GM12878 (cell line): Measurements from ENCODE around the gene CPEB1. TPM values are rescaled to one million over a fixed set of nuclear protein-coding genes. Genes with fewer than 3 reads are reported as not detected.

Experiments
- ATAC-seq: fragments of 200-7000 bp; cut with Tn5 transposase; 3 replicates; pipeline ENCODE4 v1.9.1; 2020; ENCODE audit warnings: mild to moderate bottlenecking, moderate library complexity
- BruUV-seq: library from RNA; stranded (reverse); fragments of 400-500 nt; replicated peaks from 2 replicates; lab custom pipeline; 2021; lab: Mats Ljungman, UMichigan
- CTCF ChIA-PET: fragments of 300-600 bp; sonication (Branson Sonifier 250); formaldehyde crosslinking; extraction: SDS; loops from one replicate; lab custom pipeline; 2021; ENCODE audit warnings: inconsistent platforms; lab: Yijun Ruan, JAX
- POLR2A ChIA-PET: fragments of 350-600 bp; formaldehyde crosslinking; extraction: SDS; loops from one replicate; lab custom pipeline; 2021; ENCODE audit warnings: inconsistent platforms; lab: Charles Lee
- RAD21 ChIA-PET: fragments of 300-600 bp; sonication (Branson Sonifier 250); formaldehyde crosslinking; loops from one replicate; lab custom pipeline; 2023; ENCODE audit warnings: antibody characterized with exemption; ENCODE audit not compliant: unreplicated experiment; lab: Charles Lee
- SMC1A ChIA-PET: fragments of 300-600 bp; sonication (Branson Sonifier 250); formaldehyde crosslinking; loops from one replicate; lab custom pipeline; 2023; ENCODE audit not compliant: unreplicated experiment, uncharacterized antibody; lab: Charles Lee
- DNase-seq: peaks from one replicate; pipeline ENCODE4 v3.0.0-alpha.2; 2011; ENCODE audit warnings: low read depth, low spot score
- FAIRE-seq: peaks from 3 replicates; lab custom pipeline; 2011; peaks lifted over from hg19 to GRCh38; lab: Jason Lieb, UNC
- H2AFZ ChIP-seq: 2 replicates; pipeline ENCODE4 v1.6.0; 2011; ENCODE audit warnings: low read depth, low read length, control low read depth; ENCODE audit not compliant: control insufficient read depth
- H3K27ac ChIP-seq: 2 replicates; pipeline ENCODE4 v1.5.1; 2011; ENCODE audit warnings: control low read depth; ENCODE audit not compliant: control insufficient read depth, insufficient read depth
- H3K27me3 ChIP-seq, 2 experiments: replicated peaks in 1 of 2; 2 replicates each; pipeline versions ENCODE4 v1.6.0 to v1.6.1; 2011; ENCODE audit warnings: low read length in 1 of 2; ENCODE audit not compliant: control insufficient read depth in 2 of 2, insufficient read depth in 2 of 2
- H3K36me3 ChIP-seq, 2 experiments: 2 replicates each; pipeline ENCODE4 v1.5.1; 2011; ENCODE audit warnings: low read length in 1 of 2; ENCODE audit not compliant: control insufficient read depth in 2 of 2, insufficient read depth in 2 of 2
- H3K4me1 ChIP-seq: 2 replicates; pipeline ENCODE4 v1.6.1; 2011; ENCODE audit warnings: mild to moderate bottlenecking, low read length, moderate library complexity, mixed read lengths; ENCODE audit not compliant: control insufficient read depth, insufficient read depth
- H3K4me2 ChIP-seq: 2 replicates; pipeline ENCODE4 v1.6.0; 2011; ENCODE audit warnings: control low read depth; ENCODE audit not compliant: control insufficient read depth, insufficient read depth
- H3K4me3 ChIP-seq: fragments of 200-600 bp; sonication (generic); 2 replicates; pipeline ENCODE4 v1.5.1; 2016
- H3K79me2 ChIP-seq: 2 replicates; pipeline ENCODE4 v1.6.0; 2011; ENCODE audit warnings: low read length; ENCODE audit not compliant: control insufficient read depth, insufficient read depth
- H3K9ac ChIP-seq: 2 replicates; pipeline ENCODE4 v1.8.0; 2011; ENCODE audit warnings: low read length, control low read depth, mixed read lengths; ENCODE audit not compliant: control insufficient read depth, insufficient read depth
- H3K9me3 ChIP-seq: replicated peaks from 3 replicates; pipeline ENCODE4 v1.5.1; 2011; ENCODE audit warnings: mild to moderate bottlenecking, low read length; ENCODE audit not compliant: control insufficient read depth, insufficient read depth
- H4K20me1 ChIP-seq: 2 replicates; pipeline ENCODE4 v1.6.0; 2011; ENCODE audit not compliant: control insufficient read depth, insufficient read depth
- CREM ChIP-seq: IDR thresholded peaks from 2 replicates; pipeline ENCODE4 v1.6.1; 2014; ENCODE audit warnings: antibody characterized with exemption, low read depth
- DPF2 ChIP-seq: fragments of 450-650 bp; IDR thresholded peaks from 2 replicates; pipeline ENCODE4 v1.6.1; 2017; ENCODE audit warnings: mild to moderate bottlenecking
- EED ChIP-seq: sonication (generic); IDR thresholded peaks from 2 replicates; pipeline ENCODE4 v1.6.1; 2016; ENCODE audit warnings: antibody characterized with exemption, low read depth
- EGR1 ChIP-seq, 2 experiments: IDR thresholded peaks; 1 replicate in 1 of 2; 2 replicates in 1 of 2; pipeline ENCODE4 v1.6.1; 2011 to 2012; ENCODE audit warnings: low read depth in 2 of 2, low read length in 2 of 2, borderline replicate concordance in 1 of 2, mild to moderate bottlenecking in 1 of 2, moderate library complexity in 1 of 2
- FOXM1 ChIP-seq: IDR thresholded peaks from 2 replicates; pipeline ENCODE4 v1.6.1; 2012; ENCODE audit warnings: low read depth, mild to moderate bottlenecking, inconsistent platforms, low read length, moderate library complexity
- IKZF1 ChIP-seq: fragments of 450-650 bp; conservative IDR thresholded peaks from 2 replicates; pipeline ENCODE4 v1.6.1; 2017; ENCODE audit warnings: antibody characterized with exemption, mild to moderate bottlenecking
- IKZF2 ChIP-seq, 2 experiments: fragments of 450-650 bp; IDR thresholded peaks; 2 replicates each; pipeline ENCODE4 v1.6.1; 2017; ENCODE audit warnings: mild to moderate bottlenecking in 2 of 2, moderate library complexity in 2 of 2
- MEF2A ChIP-seq: IDR thresholded peaks from 2 replicates; pipeline ENCODE4 v1.6.1; 2011; ENCODE audit warnings: low read depth, mild to moderate bottlenecking, low read length, moderate library complexity; ENCODE audit not compliant: insufficient read depth
- NFIC ChIP-seq: IDR thresholded peaks from 2 replicates; pipeline ENCODE4 v1.6.1; 2012; ENCODE audit warnings: low read depth, mild to moderate bottlenecking, inconsistent platforms, low read length, moderate library complexity
- NR2F1 ChIP-seq: fragments of 450-650 bp; conservative IDR thresholded peaks from 2 replicates; pipeline ENCODE4 v1.6.1; 2017; ENCODE audit warnings: mild to moderate bottlenecking
- RUNX3 ChIP-seq: IDR thresholded peaks from 2 replicates; pipeline ENCODE4 v1.6.1; 2012; ENCODE audit warnings: low read length, inconsistent platforms
- SMAD5 ChIP-seq: IDR thresholded peaks from 2 replicates; pipeline ENCODE4 v1.6.1; 2016; ENCODE audit warnings: antibody characterized with exemption, low read depth
- SPI1 ChIP-seq: IDR thresholded peaks from 2 replicates; pipeline ENCODE4 v1.6.1; 2011; ENCODE audit warnings: low read depth, mild to moderate bottlenecking, low read length, moderate library complexity, borderline replicate concordance; ENCODE audit not compliant: insufficient read depth
- STAT1 ChIP-seq: fragments of 450-650 bp; conservative IDR thresholded peaks from 2 replicates; pipeline ENCODE4 v1.6.1; 2014; ENCODE audit warnings: antibody characterized with exemption, mild to moderate bottlenecking
- TCF12 ChIP-seq: IDR thresholded peaks from 2 replicates; pipeline ENCODE4 v1.6.1; 2011; ENCODE audit warnings: low read depth, mild to moderate bottlenecking, low read length
- TCF3 ChIP-seq: IDR thresholded peaks from 2 replicates; pipeline ENCODE4 v1.6.1; 2012; ENCODE audit warnings: low read depth, mild to moderate bottlenecking, low read length, borderline replicate concordance; ENCODE audit not compliant: insufficient read depth
- USF1 ChIP-seq: IDR thresholded peaks from 2 replicates; pipeline ENCODE4 v1.6.1; 2011; ENCODE audit warnings: borderline replicate concordance, low read depth, mild to moderate bottlenecking, moderate library complexity, mixed read lengths, low read length; ENCODE audit not compliant: insufficient read depth; ENCODE audit errors: extremely low read length
- WGBS: methylation state at CpG from one replicate; pipeline ENCODE4 v1.1.6; 2016; ENCODE audit warnings: low lambda C conversion rate; ENCODE audit not compliant: insufficient replicate concordance, insufficient coverage; ENCODE audit errors: missing lambda C conversion rate; 5-methylcytosine and 5-hydroxymethylcytosine counted together
- in situ Hi-C: fragments of 300-500 bp; cut with MboI; formaldehyde crosslinking; loops from 9 replicates; pipeline ENCODE4 v1.14.3; 2018; ENCODE audit warnings: mixed read lengths
- intact Hi-C: fragments of 100-400 bp; cut with micrococcal nuclease; formaldehyde crosslinking; loops from one replicate; pipeline ENCODE4 v1.14.2; 2022; ENCODE audit not compliant: unreplicated experiment
- polyA plus RNA-seq, 11 experiments: library from polyadenylated mRNA; depleted of rRNA in 4 of 11; unstranded in 6 of 11; stranded (reverse) in 5 of 11; fragments of >200 nt; fragmentation: Nextera tagmentation in 4 of 11; fragmentation: Illumina TruSeq in 1 of 11; extraction: Ambion mirVana in 4 of 11; extraction: Trizol in 1 of 11; gene quantifications; 1 replicate in 1 of 11; 2 replicates in 10 of 11; pipeline versions ENCODE4 v1.2.1 to v1.2.3, GENCODE V29; 2011 to 2016; ENCODE audit warnings: inconsistent platforms in 2 of 11, missing spikeins in 2 of 11, low read depth in 1 of 11
- total RNA-seq, 4 experiments: library from RNA; depleted of rRNA in 3 of 4; stranded (reverse); fragments of >200 nt in 3 of 4; fragmentation: Illumina TruSeq in 1 of 4; extraction: Trizol in 1 of 4; gene quantifications; 2 replicates each; pipeline versions ENCODE4 v1.2.1 to v1.2.3, GENCODE V29; 2013 to 2021

Gene CPEB1
- total and polyA plus RNA-seq, 10 of the 15 experiments (the other 5 are each of a cell fraction or from before 2014, with no cell fraction given) = 0.05 to 1.1 (median 0.46) TPM

GRCh38 chr15:82551646-82552247 lies 95.4 kb downstream of the CPEB1 start:
- Histone ChIP-seq H3K4me1 (peaks cover 21% of the 10 kb centered on the region), H3K4me3 (no peak overlapping the region), H3K4me2 (peak overlapping the region; percentile 11; the same call in 1 of the 2 replicates), H3K79me2 (no peaks in the 10 kb centered on the region), H3K27me3 (peaks cover 0 to 1% of the 10 kb centered on the region in 2 experiments; a peak in 1 of 4 replicates), H3K9me3 (no peaks in the 10 kb centered on the region), H3K27ac (no peak overlapping the region), H4K20me1 (no peaks in the 10 kb centered on the region), H3K36me3 (no peaks in the 10 kb centered on the region; a peak in 1 of 4 replicates), H3K9ac (no peak overlapping the region), H2AFZ (no peak overlapping the region)
- TF ChIP-seq SMAD5 (no peak), TCF3 (0 out of 2 replicates have a peak, but pooled peaks have one; percentile 48), NR2F1 (peak; percentile 44; the same call in 1 of the 2 replicates), DPF2 (no peak), IKZF2 (IDR thresholded peaks at IDR 0.05) (peak in 1 of 2 experiments; percentile 18; a peak in 2 of 4 replicates), SPI1 (peak; percentile 58), FOXM1 (peak; percentile 62; the same call in 1 of the 2 replicates), CREM (0 out of 2 replicates have a peak, but pooled peaks have one; percentile 15), IKZF1 (peak; percentile 58; the same call in 1 of the 2 replicates), TCF12 (0 out of 2 replicates have a peak, but pooled peaks have one; percentile 48), USF1 (no peak), MEF2A (peak; percentile 70), NFIC (peak; percentile 72), EED (peak; percentile 73), EGR1 (IDR thresholded peaks at IDR 0.05; ENCODE audit: borderline replicate concordance in 1 of 2, low read depth in 2 of 2, low read length in 2 of 2) (peak in 1 of 2 experiments; percentile 22; a peak in 1 of 3 replicates), STAT1 (no peak), RUNX3 (peak; percentile 80)
- no TSS peak for BruUV-seq
- in situ Hi-C loops = no loop called here
- ChIA-PET SMC1A (no interaction called here), POLR2A (interaction anchor here (1.4 kb wide), 1 partner anchor 11 kb away, joined by 4 read pairs; no protein-coding TSS in a partner anchor), RAD21 (no interaction called here), CTCF (no interaction called here)
- intact Hi-C loops = no loop called here
- peak; percentile 64 for FAIRE-seq
- no peak for DNase-seq
- 23% methylated on average over 5 of the region's 5 CpGs for WGBS
- peak; percentile 62 for ATAC-seq
